ENCODE results near the gene DEFB123.

- TF ChIP-seq POLR2A (IDR thresholded peaks at IDR 0.05; ENCODE audit: low read length) = no peak
- no peak for TF ChIP-seq GATA1 (IDR thresholded peaks at IDR 0.05; ENCODE audit: low read depth, low read length)
Observed at GRCh38 chr20:31410011-31410410, 30.4 kb upstream of the DEFB123 start.
